Adipose tissue (tissue), 3 donors: ENCODE data around the gene QSOX1. TPM values are rescaled to one million over a fixed set of nuclear protein-coding genes. Genes with fewer than 3 reads are reported as not detected.

Experiments used
- H3K27ac ChIP-seq: one replicate; pipeline ENCODE4 v1.5.1; 2013; ENCODE audit warnings: low read depth, low read length
- WGBS, 3 donors: extraction: QIAGEN DNeasy Blood & Tissue Kit; methylation state at CpG; one replicate each; pipeline ENCODE4 v1.1.7; 2013; 5-methylcytosine and 5-hydroxymethylcytosine counted together
- polyA plus RNA-seq, 3 donors: library from polyadenylated mRNA; stranded (reverse); fragments of 200-250 nt; gene quantifications; one replicate each; pipeline ENCODE4 v1.2.3, GENCODE V29; 2013
- donor health status: healthy with polysubstance abuse.
- donor health status: Bipolar disorder and iron deficiency.
- donor health status: healthy.

QSOX1 gene
- polyA plus RNA-seq, 3 donors: 47.2 to 59.3 (median 56.2) TPM

- 86 to 93% (median 87%) methylated on average over 22 of the region's 22 CpGs for WGBS, 3 donors
- H3K27ac ChIP-seq: no peak overlapping the region
Measured at GRCh38 chr1:180182643-180183311, 28.1 kb downstream of the QSOX1 start.

GRCh38 chr1:180183426-180183825 is 28.8 kb downstream of the QSOX1 start:
- H3K27ac ChIP-seq: no peak overlapping the region
- 94 to 97% (median 95%) methylated on average over 10 of the region's 10 CpGs for WGBS, 3 donors

GRCh38 chr1:180184041-180184440 is 29.4 kb downstream of the QSOX1 start:
- H3K27ac ChIP-seq: no peak overlapping the region
- WGBS, 3 donors: 86 to 95% (median 93%) methylated on average over 9 of the region's 9 CpGs

GRCh38 chr1:180185281-180185680 is 30.6 kb downstream of the QSOX1 start:
- no peak overlapping the region for H3K27ac ChIP-seq
- whole genome bisulfite sequencing, 3 donors: 85 to 95% (median 87%) methylated on average over 5 of the region's 5 CpGs

GRCh38 chr1:180185971-180186645 is 31.4 kb downstream of the QSOX1 start:
- 89 to 93% (median 89%) methylated on average over 9 of the region's 9 CpGs for WGBS, 3 donors
- H3K27ac ChIP-seq: no peak overlapping the region

GRCh38 chr1:180186831-180187230 is 32.2 kb downstream of the QSOX1 start:
- 62 to 79% (median 62%) methylated on average over 8 of the region's 8 CpGs for WGBS, 3 donors
- H3K27ac ChIP-seq: no peak overlapping the region

- no peak overlapping the region for H3K27ac ChIP-seq
- 87 to 95% (median 90%) methylated on average over 5 of the region's 5 CpGs for WGBS, 3 donors
Measured at GRCh38 chr1:180187626-180188025, 33.0 kb downstream of the QSOX1 start.

- no peak overlapping the region for H3K27ac ChIP-seq
- 46 to 65% (median 57%) methylated on average over 8 of the region's 8 CpGs for WGBS, 3 donors
Measured at GRCh38 chr1:180188091-180188506, 33.4 kb downstream of the QSOX1 start.

GRCh38 chr1:180188684-180189175 is 34.1 kb downstream of the QSOX1 start:
- WGBS, 3 donors: 75 to 90% (median 79%) methylated on average over 8 of the region's 8 CpGs
- H3K27ac ChIP-seq: no peak overlapping the region

- no peak overlapping the region for H3K27ac ChIP-seq
- 89 to 90% (median 89%) methylated on average over 5 of the region's 5 CpGs for WGBS, 3 donors
Measured at GRCh38 chr1:180190091-180190490, 35.4 kb downstream of the QSOX1 start.

GRCh38 chr1:180192172-180192571 is 37.5 kb downstream of the QSOX1 start:
- 70 to 93% (median 81%) methylated on average over 7 of the region's 7 CpGs for WGBS, 3 donors

GRCh38 chr1:180193141-180194047 is 38.7 kb downstream of the QSOX1 start:
- 90 to 94% (median 94%) methylated on average over 18 of the region's 18 CpGs for WGBS, 3 donors

More at GRCh38 chr1:180192172-180192571, 37.5 kb downstream of the QSOX1 start:
- H3K27ac ChIP-seq: no peak overlapping the region

GRCh38 chr1:180194048-180194425 is 39.4 kb downstream of the QSOX1 start:
- 96 to 98% (median 96%) methylated on average over 12 to 14 of the region's 14 CpGs for WGBS, 3 donors
- H3K27ac ChIP-seq: no peak overlapping the region

More at GRCh38 chr1:180193141-180194047, 38.7 kb downstream of the QSOX1 start:
- no peak overlapping the region for H3K27ac ChIP-seq

- WGBS, 3 donors: 71 to 82% (median 72%) methylated on average over 17 to 19 of the region's 19 CpGs
- no peak overlapping the region for H3K27ac ChIP-seq
Measured at GRCh38 chr1:180194546-180195207, 40.0 kb downstream of the QSOX1 start.

- WGBS, 3 donors: 91 to 98% (median 96%) methylated on average over 3 of the region's 3 CpGs
Measured at GRCh38 chr1:180195401-180195800, 40.7 kb downstream of the QSOX1 start.

GRCh38 chr1:180195916-180196315 is 41.2 kb downstream of the QSOX1 start:
- WGBS, 3 donors: 81 to 93% (median 91%) methylated on average over 9 of the region's 9 CpGs

More at GRCh38 chr1:180195401-180195800, 40.7 kb downstream of the QSOX1 start:
- no peak overlapping the region for H3K27ac ChIP-seq

GRCh38 chr1:180196436-180197003 is 41.9 kb downstream of the QSOX1 start:
- H3K27ac ChIP-seq: no peak overlapping the region
- WGBS, 3 donors: 88 to 92% (median 92%) methylated on average over 9 to 17 of the region's 17 CpGs

More at GRCh38 chr1:180195916-180196315, 41.2 kb downstream of the QSOX1 start:
- H3K27ac ChIP-seq: no peak overlapping the region

GRCh38 chr1:180197231-180197630 is 42.6 kb downstream of the QSOX1 start:
- 77 to 91% (median 81%) methylated on average over 4 to 5 of the region's 5 CpGs for WGBS, 3 donors
- H3K27ac ChIP-seq: no peak overlapping the region
